Activated naive CD8-positive, alpha-beta T cell treated with anti-CD3 and anti-CD28 coated beads, Interleukin-2, amount 50 U/mL, for 16 hours (primary cell): ENCODE data around the gene NRSN2.

ENCODE experiments used
- DNase-seq: peaks from one replicate; pipeline ENCODE4 v3.0.0-alpha.2; 2020; ENCODE audit warnings: low read depth, low spot score

Gene NRSN2

DNA sequence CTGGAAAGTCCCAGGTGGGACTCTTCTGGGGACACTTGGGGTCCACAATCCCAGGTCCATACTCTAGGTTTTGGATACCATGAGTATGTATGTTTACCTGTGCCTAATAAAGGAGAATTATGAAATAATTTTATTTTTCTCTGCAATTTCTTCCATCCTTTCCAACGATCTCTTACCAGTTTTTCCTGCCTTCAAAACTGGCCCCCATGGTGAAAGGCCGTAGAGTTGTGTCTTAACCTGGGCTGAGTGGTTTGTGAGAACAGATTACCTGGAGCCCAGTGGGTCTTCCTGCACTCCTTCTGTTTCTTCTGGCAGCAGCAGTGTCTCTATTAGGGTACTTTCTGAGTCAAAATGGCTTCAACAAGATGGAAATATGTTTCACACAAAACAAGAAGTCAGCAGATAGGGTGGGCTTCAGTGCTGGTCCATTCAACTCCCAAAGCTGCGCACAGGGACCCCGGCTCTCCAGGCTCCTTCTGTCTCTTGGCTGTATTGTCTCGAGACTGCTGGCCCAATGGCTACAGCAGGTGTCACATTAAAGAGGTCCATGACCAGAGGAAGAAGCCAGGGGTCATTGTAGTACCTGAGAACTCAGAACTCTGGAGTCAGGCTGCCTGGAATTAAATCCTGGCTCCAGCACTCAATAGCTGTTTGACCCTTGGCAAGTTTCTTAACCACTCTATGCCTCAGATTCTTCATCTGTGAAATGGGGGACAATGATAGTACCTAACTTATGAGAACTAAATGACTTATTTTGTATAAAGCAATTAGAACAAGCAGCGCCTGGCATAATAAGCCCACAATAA is 50.7 kb downstream of the NRSN2 start:
- no peak for DNase-seq

DNA sequence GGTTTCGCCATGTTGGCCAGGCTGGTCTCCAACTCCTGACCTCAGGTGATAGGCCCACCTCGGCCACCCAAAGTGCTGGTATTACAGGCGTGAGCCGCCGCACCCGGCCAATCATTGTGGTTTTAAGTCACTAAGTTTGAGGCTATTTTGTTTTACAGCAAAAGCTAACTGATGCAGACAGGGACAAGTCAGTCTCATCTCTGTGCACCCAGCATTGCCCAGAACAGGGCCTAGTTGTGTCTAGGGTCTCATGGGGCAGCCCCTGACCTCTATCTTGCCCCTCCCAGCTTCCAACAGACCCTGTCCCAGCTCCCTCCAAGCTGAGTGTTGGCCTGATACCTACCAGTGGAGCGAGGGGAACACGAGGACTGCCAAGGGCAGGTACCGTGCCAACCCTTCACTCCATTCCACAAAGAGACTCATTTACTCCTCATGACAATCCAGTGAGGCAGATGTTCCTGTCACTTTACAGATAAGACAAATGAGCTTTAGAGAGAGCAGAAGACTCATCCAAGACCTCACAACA is 52.3 kb downstream of the NRSN2 start:
- DNase-seq, result no peak

DNA sequence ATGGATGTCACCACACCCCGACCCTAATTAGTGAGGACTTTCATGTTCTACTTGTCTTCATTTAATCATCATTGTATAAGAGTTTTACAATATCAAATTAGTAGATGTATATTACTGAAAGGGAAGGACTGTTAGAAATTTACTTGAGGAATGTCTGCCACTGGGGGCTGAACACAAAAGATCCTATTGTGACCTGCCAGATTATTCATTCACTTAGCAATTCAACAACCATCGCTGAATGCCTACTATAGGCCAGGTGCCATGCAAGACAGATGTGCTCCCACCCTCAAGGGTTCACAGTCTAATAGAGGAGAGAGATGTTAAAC is 53.2 kb downstream of the NRSN2 start:
- no peak for DNase-seq

DNA sequence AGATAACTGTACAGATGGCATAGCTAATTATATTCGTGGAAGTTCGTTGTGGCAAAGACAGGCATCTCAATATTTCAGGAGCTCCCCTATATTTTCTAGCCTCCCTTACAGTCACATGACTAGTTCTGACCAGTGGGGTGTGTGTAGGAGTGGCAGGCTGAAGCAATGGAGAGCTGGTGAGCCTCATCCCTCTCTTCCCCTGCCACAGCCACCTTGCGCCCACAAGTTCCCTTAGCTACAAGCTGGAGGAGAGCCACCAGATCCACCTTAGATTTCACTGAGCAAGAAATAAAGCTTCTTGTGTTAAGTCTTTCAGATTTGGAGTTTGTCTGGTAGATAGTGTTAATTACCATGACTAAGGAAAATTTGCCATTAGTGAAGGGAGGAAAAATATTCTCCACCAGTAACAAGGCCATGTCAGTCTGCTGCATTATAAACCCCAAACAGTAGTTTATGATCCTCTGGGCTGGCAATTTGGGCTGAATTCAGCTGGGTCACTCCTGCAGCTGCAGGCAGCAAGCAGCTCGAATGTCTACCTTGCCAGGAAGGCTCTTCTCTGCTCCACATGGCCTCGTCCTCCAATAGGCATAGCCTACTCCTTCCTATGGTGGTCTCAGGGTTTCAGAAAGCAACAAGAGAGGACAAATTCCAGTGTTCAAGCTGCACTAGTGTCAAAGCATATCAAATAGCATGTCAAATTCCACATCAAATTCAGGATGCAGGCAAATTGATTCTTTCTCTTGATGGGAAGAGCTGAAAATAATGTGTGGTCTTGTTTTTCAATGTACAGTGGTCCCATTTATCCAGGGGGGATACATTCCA is 53.8 kb downstream of the NRSN2 start:
- DNase-seq, result no peak

DNA sequence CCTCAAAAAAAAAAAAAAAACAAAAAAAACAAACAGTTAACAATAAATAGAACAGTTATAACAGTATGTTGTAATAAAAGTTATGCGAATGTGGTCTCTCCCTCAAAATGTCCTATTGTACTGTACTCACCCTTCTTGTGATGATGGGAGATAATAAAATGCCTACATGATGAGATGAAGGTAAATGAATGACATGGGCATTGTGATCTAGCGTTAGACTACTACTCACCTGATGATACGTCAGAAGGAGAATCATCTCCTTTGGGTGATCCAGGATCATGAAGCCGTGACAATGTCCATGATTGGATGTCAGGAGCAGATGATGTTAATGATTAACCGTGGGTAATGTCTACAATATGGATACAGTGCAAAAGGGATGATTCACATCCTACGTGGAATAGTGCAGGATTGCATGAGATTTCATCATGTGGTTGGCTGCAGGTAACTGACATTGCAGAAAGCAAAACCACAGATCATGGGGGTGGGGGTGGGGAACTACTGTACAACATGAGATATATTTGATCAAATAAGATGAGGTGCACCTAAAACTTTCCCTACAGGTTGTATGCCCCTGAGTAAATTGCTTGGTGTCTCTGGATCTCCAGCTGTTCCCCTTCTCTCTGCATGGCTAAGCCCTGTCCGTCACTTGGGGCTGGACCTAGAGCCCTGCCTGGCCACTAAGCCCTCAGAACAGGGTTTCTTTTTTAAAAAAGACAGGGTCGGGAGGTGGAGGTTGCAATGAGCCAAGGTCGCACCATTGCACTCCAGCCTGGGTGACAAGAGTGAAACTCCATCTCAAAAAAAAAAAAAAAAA is 55.0 kb downstream of the NRSN2 start:
- DNase-seq, result no peak

DNA sequence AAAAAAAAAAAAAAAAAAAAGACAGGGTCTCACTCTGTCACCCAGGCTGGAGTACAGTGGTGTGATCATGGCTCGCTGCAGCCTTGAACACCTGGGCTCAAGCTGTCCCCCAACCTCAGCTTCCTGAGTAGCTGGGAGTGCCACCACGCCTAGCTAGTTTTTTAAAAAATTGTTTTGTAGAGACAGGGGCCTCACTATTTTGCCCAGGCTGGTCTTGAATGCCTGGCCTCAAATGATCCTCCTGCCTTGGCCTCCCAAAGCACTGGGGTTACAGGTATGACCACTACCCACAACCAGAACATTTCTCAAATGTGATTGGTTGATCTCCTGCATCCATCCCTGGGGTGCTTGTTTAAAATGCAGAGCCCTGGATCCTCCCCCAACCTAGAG is 55.6 kb downstream of the NRSN2 start:
- DNase-seq, result no peak

DNA sequence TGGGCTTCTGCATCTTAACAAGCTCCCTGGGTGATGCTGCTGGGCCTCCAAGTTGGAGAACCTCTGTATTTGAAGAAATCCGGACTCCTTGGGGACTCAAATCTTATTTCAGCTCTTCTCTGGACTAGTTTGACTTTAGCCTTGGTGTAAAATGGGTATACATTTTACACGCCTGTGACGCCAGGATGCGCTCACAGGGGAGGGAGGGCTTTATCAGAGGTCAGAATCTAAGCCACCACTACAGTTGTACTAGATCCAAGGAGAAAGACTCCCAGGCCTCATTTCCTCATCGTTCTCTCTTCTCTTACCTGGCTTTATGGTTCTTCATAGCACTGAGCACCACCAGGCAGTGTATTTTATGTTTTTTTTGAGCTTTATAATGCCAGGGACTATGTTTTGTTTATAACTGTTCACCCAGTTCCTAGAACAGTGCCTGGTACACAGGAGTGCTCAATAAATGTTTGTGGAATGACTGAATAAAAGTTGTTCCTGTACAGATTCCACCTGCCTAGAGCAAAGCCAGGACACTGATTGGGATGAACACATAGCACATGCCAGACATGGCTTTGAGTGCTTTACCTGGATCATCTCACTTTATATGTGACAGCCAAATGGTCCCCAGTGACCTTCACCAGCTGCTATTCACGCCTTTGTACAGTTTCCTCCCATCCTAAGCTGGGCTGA is 56.1 kb downstream of the NRSN2 start:
- DNase-seq, result no peak

DNA sequence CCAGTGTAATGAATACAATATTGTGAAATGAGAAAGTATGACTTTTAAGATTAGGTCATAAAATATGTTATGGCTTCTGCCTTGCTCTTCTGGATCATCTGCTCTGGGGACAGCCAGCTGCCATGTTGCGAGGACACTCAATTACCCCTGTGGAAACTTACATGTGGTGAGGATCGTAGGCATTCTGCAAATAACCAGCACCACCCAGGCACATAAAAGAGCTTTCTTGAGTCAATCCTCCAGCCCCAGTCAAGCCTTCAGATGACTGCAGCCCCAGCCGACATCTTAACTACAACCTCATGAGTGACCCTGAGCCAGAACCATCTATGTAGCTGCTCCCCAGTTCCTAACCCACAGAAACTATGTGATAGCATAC is 56.7 kb downstream of the NRSN2 start:
- no peak for DNase-seq

DNA sequence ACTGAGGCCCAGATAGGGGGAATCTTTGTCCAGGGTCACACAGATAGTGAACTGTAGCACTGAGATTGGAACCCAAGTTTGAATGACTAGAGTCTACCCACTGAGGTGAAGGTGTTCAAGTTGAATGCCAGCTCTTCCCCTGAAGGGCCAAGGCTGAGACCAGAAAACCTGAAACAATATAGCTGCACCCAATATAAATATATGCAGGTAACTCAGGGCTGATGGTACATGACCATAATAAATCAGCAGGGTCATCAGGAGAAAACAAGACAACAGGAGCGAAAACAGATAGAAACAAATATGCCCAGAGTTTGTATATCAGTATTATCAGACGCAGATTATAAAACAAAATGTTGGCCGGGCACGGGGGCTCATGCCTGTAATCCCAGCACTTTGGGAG is 57.2 kb downstream of the NRSN2 start:
- no peak for DNase-seq
